Endothelial cell of umbilical vein (primary cell): Measurements from ENCODE around the gene PKN1.

Experiments
- CTCF ChIP-seq, 2 donors: IDR thresholded peaks; 1 replicate in 1 of 2; 2 replicates in 1 of 2; pipeline ENCODE4 v1.5.1; 2011; ENCODE audit warnings: low read length in 2 of 2, mild to moderate bottlenecking in 2 of 2, moderate library complexity in 2 of 2, control low read depth in 1 of 2, inconsistent platforms in 1 of 2, low read depth in 1 of 2; ENCODE audit not compliant: insufficient read depth in 1 of 2; ENCODE audit errors: extremely low read depth in 1 of 2
- EZH2 ChIP-seq: IDR thresholded peaks from 2 replicates; pipeline ENCODE4 v1.6.1; 2012; ENCODE audit warnings: borderline replicate concordance, low read depth, mild to moderate bottlenecking, moderate library complexity, low read length, inconsistent platforms; ENCODE audit not compliant: severe bottlenecking
- JUN ChIP-seq: IDR thresholded peaks from 2 replicates; pipeline ENCODE4 v1.6.1; 2011; ENCODE audit warnings: borderline replicate concordance, low read depth; ENCODE audit not compliant: insufficient read length, insufficient read depth
- MAX ChIP-seq: IDR thresholded peaks from 2 replicates; pipeline ENCODE4 v1.6.1; 2011; ENCODE audit not compliant: insufficient read depth, insufficient read length
- POLR2A ChIP-seq: IDR thresholded peaks from 2 replicates; pipeline ENCODE4 v1.6.1; 2012; ENCODE audit warnings: low read depth, mild to moderate bottlenecking, control low read depth, low read length
- POLR2AphosphoS5 ChIP-seq: IDR thresholded peaks from 2 replicates; pipeline ENCODE4 v1.6.1; 2012; ENCODE audit warnings: low read depth, mild to moderate bottlenecking, control low read depth, low read length, moderate library complexity; ENCODE audit not compliant: insufficient read depth

GRCh38 chr19:14463747-14464146 is 30.6 kb downstream of the PKN1 start:
- no peak for TF ChIP-seq POLR2A
- TF ChIP-seq EZH2: no peak
- TF ChIP-seq CTCF (IDR thresholded peaks at IDR 0.05; ENCODE audit: extremely low read depth in 1 of 2, insufficient read depth in 1 of 2, low read depth in 1 of 2, low read length in 2 of 2): no peak
- no peak for TF ChIP-seq POLR2AphosphoS5
- TF ChIP-seq JUN: no peak
- TF ChIP-seq MAX: no peak
